GM21619 (cell line): Measurements from ENCODE around the gene DGAT2L6.
"Not testable (repeated sequence)": the region's sequence is repeated elsewhere in the genome, so short reads cannot be mapped to it uniquely, and the experiment has no call there.

ENCODE experiments used
- ATAC-seq: cut with Tn5 transposase; IDR thresholded peaks from one replicate; pipeline ENCODE4 v1.9.1; 2021; ENCODE audit not compliant: unreplicated experiment

DGAT2L6 gene

GRCh38 chrX:70196961-70197720 is 19.9 kb downstream of the DGAT2L6 start:
- peak; percentile 74 for ATAC-seq

GRCh38 chrX:70201732-70202131 is 24.4 kb downstream of the DGAT2L6 start:
- no peak for ATAC-seq

- ATAC-seq = no peak
Measured at GRCh38 chrX:70208479-70208878, 31.2 kb downstream of the DGAT2L6 start.

- not testable (repeated sequence) for ATAC-seq
Measured at GRCh38 chrX:70209570-70209969, 32.3 kb downstream of the DGAT2L6 start.

DNA sequence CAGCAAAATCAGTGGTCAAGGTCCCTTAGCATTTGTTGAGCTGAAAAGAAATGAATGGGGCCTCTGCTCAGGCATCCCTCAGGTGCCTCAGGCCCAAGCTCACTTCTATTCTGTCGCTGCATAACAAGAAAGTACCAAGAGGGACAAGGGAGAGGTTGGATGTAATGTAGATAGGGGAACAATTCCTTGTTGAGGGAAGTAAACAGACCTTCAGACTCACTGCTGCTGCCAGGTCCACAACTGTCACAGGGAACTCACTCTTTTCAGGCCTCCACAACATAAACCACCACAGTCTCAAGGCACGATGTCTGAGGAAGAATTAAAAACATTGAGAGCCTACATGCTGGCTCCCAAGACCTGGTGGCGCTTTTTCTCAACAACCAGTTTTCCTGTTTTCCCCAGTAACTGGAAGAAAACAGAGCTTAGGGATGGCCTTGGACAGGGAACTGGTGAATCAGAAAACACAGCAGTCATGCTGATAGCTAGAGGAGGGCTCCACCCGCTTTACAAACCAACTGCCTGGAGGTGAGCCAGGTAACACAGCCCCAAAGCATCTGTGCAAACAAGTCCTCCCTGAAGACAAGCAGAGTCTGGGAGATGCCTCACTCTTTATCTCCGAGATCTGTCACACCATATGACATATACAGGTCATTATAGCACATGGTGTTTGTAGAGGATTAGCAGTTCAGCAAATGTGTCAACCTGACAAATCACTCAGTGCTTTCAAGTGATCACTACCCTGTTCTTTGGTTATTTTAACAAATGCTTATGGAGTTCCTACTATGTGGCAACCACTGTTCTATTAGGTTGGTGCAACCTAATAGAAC is 42.9 kb downstream of the DGAT2L6 start:
- ATAC-seq = no peak

DNA sequence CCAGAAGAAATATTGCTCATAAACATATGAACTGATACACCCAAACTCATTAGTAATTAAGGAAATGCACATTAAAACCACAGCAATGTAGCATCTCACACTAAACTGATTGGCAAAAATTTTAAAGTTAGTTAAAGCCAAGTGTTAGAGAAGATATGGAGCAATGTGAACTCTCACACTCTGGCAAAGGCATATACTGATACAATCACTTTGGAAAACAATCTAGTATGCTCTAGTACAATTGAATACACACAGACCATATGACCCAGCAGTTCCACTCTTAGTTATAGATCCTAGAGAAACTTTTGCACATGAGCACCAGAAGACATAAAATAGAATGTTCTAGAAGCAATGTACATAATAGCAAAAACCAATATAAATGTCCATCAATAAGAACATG is 48.8 kb downstream of the DGAT2L6 start:
- no peak for ATAC-seq

DNA sequence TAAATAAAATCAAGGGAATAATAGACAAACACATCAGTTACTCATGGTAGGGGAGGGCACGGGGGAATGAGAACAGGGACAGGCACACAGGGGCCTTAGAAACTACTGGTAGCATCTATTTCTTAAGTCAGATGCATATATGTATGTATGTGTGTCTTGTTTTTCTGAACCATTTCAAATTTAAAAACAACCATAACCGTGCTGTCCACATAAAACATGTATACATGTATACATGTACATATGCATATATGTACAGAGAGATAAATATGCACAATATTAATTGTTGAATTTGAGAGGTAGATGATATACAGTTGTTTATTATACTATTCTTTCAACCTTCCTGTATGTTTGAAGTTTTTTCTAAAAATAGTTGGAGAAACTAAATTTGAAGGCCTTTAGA is 49.4 kb downstream of the DGAT2L6 start:
- no peak for ATAC-seq

- ATAC-seq = no peak
Measured at GRCh38 chrX:70231666-70232065, 54.4 kb downstream of the DGAT2L6 start.

GRCh38 chrX:70234355-70234754 is 57.1 kb downstream of the DGAT2L6 start, which contains the start of gene AWAT1:
Gene AWAT1 (plus strand): TSS chrX:70234655. CDS start chrX:70234696, 41 bp downstream.
- no peak for ATAC-seq

- no peak for ATAC-seq
Measured at GRCh38 chrX:70240751-70241150, 63.5 kb downstream of the DGAT2L6 start.

DNA sequence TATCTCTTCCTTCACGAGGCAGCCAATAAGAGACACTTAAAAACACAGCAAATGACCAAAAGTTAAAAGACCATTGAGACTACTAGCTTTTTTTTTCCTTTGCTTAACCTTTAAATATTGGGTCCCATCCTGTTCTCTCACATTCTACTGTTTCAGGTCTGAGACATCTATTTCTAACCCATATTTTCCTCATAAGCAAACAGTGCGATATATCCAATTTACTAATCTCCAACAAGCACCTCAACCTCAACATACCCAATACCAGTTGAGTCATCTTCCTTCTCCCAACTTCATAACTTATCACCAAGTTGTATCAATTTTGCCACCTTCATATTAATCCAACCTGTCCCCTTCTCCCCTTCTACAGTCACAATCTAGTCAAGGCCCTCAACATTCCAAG is 64.2 kb downstream of the DGAT2L6 start:
- ATAC-seq = no peak

GRCh38 chrX:70243601-70244000 is 66.3 kb downstream of the DGAT2L6 start:
- not testable (repeated sequence) for ATAC-seq

DNA sequence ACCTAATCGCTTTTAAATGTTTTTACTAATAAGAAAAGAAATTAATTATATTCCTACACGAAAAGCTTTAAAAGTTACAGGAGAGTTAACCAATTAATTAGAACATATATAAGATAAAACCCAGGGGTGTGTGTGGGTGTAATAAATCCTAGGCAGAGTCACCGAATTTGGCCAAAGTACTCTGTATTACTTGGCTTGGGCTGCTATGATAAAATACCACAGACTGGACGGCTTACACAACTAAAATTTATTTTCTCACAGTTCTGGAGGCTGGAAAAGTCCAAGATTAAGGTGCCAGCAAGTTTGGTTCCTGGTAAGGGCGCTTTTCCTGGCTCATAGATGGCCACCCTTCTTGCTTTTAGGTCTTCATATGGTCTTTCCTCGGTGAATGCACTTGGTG is 67.6 kb downstream of the DGAT2L6 start:
- no peak for ATAC-seq

- no peak for ATAC-seq
Measured at GRCh38 chrX:70247252-70247651, 70.0 kb downstream of the DGAT2L6 start.

GRCh38 chrX:70252491-70252890 is 75.2 kb downstream of the DGAT2L6 start:
- ATAC-seq = no peak

DNA sequence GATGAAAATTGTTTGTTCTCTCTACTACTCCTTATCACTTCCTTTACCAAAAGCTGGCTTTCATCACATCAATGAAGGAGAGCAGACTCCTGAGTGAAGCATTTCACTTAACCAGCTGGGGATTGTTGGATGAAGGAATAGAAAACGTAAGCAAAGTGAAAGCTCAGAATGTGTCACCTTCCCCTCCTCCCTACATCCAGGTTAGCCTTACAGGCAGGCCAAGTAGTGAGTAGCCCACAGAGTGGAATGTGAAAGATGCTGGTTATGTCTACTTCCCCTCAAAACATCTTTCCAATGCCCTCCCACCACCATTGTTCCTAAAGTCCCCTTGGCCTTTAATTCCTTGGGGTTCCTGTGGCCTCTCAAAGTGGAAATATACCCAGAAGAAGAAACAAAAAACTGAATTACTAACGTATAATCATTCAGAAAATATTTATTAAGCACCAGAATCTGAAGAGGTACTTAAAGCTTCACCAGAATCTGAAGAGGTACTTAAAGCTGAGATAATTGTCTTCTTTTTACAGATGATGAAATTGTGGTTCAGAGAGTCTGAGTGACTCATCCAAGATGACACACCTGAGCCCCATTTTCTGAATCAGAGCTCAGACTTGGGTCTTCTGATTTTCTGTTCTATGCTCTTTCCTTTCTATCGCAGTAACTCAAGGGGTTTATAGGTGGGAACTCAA is 76.2 kb downstream of the DGAT2L6 start:
- ATAC-seq = no peak

DNA sequence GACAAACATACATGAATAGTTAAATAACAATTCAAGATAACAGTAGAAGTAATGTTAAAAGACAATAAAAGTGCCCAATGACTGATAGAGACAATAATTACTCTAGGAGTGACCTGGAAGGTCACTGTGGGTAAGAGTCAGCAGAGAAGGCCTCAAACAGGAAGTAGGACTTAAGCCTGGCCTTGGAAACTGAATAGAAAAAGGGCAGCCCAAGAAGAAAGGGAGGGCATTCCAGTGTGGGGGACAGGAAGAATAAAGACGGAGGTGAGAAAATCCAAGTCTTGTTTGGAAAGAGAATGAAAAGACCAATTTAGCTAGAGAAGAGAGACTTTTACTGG is 76.7 kb downstream of the DGAT2L6 start:
- ATAC-seq = no peak

DNA sequence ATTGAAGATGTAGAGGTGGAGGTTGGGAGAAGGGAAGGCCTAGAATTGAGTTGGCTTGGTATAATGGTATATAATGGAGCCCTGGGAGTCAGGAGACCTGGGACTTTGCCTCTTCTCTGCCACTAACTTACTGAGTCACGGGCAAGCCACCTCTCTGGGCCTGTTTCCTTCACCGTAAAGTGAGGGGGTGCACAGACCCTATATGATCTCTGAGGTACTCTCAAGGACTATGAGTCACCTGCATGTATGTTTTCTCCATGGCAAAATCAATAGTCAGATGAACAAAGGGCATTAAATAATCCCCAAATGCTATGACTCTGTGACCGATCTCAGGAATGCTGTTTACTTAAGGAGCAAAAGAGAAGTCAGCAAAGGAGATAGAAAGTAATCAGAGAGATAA is 77.6 kb downstream of the DGAT2L6 start:
- no peak for ATAC-seq
